Measurements from ENCODE around the gene RPUSD3.
"Not testable (repeated sequence)": the region's sequence is repeated elsewhere in the genome, so short reads cannot be mapped to it uniquely, and the experiment has no call there.

Gene RPUSD3

DNA sequence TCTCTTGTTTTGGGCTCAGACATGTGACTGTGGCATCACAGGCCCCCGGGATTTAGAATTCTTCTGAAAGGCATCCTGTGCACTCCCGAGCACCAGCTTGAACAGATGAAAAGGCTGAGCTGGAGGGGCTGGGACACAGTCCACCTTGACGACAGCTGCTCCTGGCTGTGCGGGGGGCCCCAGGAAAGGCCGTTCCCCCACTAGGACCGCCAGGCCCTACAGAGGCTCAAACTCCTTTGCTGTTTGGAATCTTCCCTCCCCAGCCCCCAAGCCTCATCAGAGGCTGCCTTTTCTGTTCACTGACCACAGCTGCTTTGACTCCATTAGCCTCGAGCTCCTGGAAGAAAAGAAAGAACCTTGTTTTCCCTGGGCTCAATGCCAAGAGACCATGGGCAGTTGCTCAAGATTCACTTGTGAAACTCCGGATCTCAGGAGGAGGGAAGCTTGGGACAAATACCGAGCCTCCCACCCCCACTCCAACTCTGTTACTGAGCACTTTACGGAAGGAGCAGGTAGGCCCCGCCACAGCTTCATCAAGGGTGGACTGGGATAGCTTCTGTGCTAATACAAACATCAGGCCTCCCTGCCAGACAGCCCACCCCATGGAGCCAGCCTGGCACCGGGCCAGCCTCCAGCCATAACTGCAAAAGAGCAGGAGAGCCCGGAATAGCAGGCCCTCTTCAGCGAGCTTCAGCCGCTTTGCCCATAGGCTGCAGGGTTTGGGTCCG lies 20.6 kb upstream of the RPUSD3 start:
- peak; percentile 80 for DNase-seq

DNA sequence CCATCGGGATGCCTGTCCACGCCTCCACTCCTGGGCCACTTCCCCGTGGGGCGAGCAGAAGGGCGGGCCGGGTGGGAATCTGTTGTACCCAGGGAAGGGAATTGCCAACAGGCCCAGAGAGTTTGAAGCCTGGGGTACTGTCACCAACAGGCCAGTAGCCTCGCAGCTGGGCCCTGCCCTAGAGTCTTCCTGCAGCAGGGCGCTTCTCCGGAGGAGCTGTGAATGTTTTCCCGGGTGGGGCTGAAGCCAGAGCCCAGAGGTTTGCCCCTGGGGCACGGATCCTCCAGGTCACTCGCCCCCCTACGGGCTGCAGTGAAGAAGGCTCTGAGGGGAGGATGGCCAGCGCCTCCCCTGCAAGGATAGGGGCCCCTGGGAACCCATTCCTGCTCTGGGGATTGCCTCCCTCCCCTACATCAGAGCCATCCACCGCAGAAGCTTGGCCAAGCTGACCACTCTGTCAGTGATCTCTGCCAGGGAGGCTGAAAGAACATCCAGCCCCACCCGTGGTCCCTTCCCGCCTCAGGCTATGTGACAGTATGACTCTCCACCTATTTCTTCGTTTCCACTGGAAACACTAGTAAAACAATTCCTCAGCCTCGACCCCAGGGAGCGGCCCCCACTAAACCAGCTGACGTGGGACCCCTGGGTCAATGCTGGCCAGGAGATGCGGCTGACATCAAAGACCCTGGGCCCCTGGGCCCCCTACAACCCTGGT lies 19.4 kb upstream of the RPUSD3 start:
- DNase-seq: no peak

- no peak for DNase-seq
Measured at GRCh38 chr3:9862391-9863057, 18.7 kb upstream of the RPUSD3 start.

DNA sequence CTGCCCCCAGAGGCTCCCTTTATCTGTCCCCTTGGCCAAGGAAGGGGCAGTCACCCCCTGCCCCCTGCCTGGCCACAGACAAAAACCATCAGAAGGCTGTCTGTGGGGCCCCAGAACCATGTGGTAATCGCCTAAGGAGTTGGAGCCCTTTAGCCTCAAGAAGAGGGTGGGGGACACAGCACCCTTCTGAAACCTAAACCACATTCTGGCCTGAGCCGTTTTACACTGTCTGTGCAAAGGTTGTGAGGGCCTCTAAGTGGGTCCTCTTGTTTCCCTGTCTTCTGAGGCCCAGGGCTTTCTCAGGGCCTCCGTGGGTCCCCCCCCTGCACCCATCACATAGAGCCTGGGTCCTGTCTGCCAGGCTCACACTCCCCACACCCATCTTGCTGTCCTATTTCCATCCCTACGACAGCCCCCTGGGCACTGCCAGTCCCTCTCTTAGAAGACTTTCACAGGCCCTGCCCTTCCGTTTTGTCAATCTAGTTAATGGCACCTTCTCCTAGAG lies 17.9 kb upstream of the RPUSD3 start:
- no peak for DNase-seq

- no peak for DNase-seq
Measured at GRCh38 chr3:9861201-9861600, 17.4 kb upstream of the RPUSD3 start.

GRCh38 chr3:9859530-9860025 lies 15.8 kb upstream of the RPUSD3 start:
- DNase-seq: no peak

DNA sequence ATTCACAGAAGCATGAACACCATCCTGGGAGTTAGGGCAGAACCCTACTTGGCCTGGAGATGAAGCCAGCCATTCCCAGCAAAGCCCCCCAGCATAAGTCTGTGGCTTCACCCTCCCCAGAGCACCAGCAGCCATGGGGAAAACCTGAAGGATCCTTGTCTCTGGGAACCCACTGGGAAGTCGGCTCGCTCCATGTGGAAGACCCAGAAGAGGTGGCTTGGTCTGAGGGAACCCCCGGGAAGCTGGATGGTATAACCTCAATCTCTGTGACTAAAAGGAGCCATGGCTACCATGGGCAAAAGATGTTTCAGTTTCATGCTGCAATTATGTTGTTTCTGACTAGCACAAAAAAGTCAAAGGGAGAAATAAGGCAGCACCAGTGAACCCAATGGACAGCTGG lies 11.8 kb upstream of the RPUSD3 start:
- no peak for DNase-seq

DNA sequence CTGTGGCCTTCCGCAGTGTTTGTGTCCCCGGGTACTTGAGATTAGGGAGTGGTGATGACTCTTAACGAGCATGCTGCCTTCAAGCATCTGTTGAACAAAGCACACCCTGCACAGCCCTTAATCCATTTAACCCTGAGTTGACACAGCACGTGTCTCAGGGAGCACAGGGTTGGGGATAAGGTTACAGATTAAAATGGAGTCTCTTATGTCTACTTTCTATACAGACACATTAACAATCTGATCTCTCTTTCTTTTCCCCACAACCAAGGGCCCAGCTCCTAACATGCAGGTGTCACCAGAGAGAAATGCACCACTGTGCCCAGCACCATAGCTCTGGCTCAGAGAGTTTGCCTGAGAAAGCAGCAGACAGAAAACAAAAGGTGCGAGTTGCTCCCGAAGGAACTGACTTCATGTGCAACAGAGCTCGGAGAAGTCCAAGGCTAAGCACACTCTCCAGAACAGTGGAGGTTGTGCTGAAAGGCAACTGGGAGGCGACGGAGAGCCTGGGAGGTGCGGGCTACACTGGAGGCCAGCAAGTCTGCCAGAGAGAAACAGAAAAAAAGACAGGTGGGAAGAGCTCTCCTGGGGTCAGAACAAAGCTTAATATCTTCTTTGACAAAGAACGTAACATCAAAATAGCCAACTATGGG lies 10.6 kb upstream of the RPUSD3 start:
- not testable (repeated sequence) for DNase-seq

DNA sequence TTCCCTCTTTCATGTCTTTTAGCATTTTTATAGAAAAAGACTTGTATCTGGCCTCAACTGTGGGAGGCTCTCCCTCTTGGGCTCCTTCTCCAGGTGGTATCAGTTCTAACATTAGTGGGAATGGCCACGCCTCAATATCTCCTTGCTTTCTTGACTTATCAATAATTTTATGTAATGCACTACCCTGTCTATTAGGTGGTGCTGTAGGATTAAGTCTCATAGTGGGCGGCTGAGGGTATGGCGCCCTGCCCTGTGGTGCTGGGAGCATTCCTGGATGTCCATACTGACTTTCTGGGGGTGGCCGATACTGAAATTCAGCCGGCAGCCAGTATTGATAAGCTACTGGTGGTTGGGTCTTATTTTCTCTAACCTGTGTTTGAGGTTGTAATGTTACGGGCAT lies 8.7 kb upstream of the RPUSD3 start:
- DNase-seq: no peak

GRCh38 chr3:9851926-9852325 lies 8.1 kb upstream of the RPUSD3 start:
- DNase-seq: not testable (repeated sequence)

DNA sequence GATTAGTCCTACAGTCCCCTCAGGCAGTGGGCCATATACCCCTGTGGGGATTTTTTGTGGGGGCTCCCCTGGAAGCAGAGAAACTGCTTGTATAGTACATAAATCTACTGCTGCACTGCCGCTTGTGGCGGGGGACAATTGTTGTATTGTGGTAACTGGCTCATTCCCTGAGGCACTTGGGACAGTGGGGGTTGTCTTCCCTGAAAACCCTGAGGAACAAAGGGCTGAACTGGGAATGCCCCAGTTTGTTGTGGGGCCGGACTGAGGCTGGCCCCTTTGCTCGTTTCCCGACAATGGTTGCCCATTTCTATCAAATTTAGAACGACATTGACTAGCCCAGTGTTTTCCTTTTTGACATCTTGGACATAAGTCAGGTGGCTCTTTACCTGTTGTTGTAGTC lies 7.6 kb upstream of the RPUSD3 start:
- DNase-seq: not testable (repeated sequence)

GRCh38 chr3:9848860-9849259 lies 5.1 kb upstream of the RPUSD3 start:
- DNase-seq: peak; percentile 6

GRCh38 chr3:9847870-9848269 lies 4.1 kb upstream of the RPUSD3 start:
- DNase-seq: not testable (repeated sequence)

GRCh38 chr3:9846931-9847488 lies 3.2 kb upstream of the RPUSD3 start:
- DNase-seq: no peak

DNA sequence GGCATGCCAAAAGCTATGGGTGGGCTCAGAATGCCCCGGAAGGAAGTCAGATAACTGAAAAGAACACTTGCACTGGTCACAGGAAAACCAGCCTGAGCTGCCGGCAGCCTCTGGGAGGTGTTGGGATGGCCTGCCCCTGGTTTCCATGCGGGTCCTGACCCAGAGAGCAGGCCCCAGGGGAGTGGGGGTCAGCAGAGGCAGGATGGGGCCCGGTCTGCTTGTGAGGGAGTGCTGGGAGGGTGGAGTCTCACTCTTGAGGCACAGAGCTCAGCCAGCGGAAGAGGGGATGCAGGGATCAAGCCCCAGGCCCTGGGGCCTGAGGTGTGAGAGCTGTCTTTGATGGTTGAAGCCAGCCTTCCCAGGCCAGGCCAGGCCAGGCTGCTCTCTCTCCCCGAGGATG lies 2.4 kb upstream of the RPUSD3 start:
- no peak for DNase-seq

DNA sequence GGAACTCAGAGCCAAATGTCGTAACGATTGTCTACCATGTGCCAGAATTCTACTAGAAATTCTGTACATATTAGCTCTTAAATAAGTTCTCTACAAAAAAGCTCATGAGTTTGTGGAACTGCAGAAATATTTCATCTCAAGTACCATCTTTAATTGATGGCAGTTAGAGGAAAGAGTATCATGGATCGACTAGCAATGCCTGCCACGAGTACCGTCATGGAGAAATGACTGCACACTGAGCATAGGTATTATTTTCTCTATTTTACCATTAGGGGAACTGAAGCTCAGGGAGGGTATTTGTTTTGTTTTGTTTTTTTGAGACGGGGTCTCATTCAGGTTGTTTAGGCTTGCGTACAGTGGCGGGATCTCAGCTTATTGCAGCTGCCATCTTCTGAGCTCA lies 2.8 kb downstream of the RPUSD3 start:
- DNase-seq: no peak

DNA sequence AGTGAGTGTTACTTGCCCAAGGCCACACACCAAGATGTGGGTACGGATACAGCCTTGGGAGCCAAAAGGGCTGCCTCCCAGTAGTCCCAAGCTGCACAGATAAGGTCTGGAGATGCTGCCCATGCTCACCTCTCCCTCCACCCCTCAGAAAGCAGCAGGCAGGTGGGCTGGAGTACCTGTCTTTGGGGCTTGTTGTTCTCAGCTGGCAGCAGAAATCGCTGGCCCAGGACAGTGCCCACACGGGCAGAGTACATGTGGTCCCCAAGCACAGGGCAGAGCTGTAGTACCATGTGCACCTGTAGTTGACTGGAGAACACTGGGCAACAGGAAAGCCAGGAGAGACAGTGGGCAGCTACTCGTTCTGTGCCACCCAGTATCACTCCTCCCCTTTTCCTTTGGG lies 5.0 kb downstream of the RPUSD3 start:
- DNase-seq: no peak

GRCh38 chr3:9837701-9838582 lies 5.9 kb downstream of the RPUSD3 start:
- DNase-seq: no peak

GRCh38 chr3:9834520-9835380 lies 9.1 kb downstream of the RPUSD3 start:
- DNase-seq: no peak

- DNase-seq: no peak
Measured at GRCh38 chr3:9833078-9833477, 10.7 kb downstream of the RPUSD3 start.

GRCh38 chr3:9831253-9831652 lies 12.6 kb downstream of the RPUSD3 start:
- no peak for DNase-seq
